BJ (cell line): Measurements from ENCODE around the gene C17orf67. TPM values are rescaled to one million over a fixed set of nuclear protein-coding genes. Genes with fewer than 3 reads are reported as not detected.

Experiments
- CTCF ChIA-PET: fragments of 350-600 bp; formaldehyde crosslinking; extraction: SDS; loops from one replicate; lab custom pipeline; 2021; ENCODE audit warnings: antibody characterized with exemption, inconsistent platforms; lab: Yijun Ruan, JAX
- POLR2A ChIA-PET: fragments of 300-600 bp; sonication (Branson Sonifier 250); formaldehyde crosslinking; extraction: SDS; loops from one replicate; lab custom pipeline; 2021; ENCODE audit warnings: antibody characterized with exemption; lab: Charles Lee
- DNase-seq: peaks from one replicate; pipeline ENCODE4 v3.0.0-alpha.2; 2011; ENCODE audit warnings: low read depth
- H3K27me3 ChIP-seq: 2 replicates; pipeline ENCODE4 v1.6.0; 2011; ENCODE audit warnings: low read length; ENCODE audit not compliant: control insufficient read depth, insufficient read depth
- H3K36me3 ChIP-seq: 2 replicates; pipeline ENCODE4 v1.5.1; 2011; ENCODE audit warnings: low read length; ENCODE audit not compliant: control insufficient read depth, insufficient read depth
- H3K4me3 ChIP-seq: 2 replicates; pipeline ENCODE4 v1.5.1; 2011; ENCODE audit warnings: low read depth, mild to moderate bottlenecking, control low read depth, low read length
- polyA plus RNA-seq: library from polyadenylated mRNA; depleted of rRNA; stranded (reverse); fragments of >200 nt; gene quantifications from 2 replicates; pipeline ENCODE4 v1.2.3, GENCODE V29; 2011
- TF ChIP-seq, protein P1 (sequence below): IDR thresholded peaks from 2 replicates; pipeline ENCODE4 v1.5.1; 2011; ENCODE audit warnings: low read depth, mild to moderate bottlenecking, control low read depth, inconsistent platforms, low read length, moderate library complexity; ENCODE audit not compliant: insufficient read depth

C17orf67 gene
- polyA plus RNA-seq, 1 experiment, result 0.50 TPM

GRCh38 chr17:56876766-56877179 is 43.1 kb upstream of the C17orf67 start:
- no peak for DNase-seq
- CTCF ChIA-PET, result interaction anchor here (1.1 kb wide), 1 partner anchor 10 kb away, joined by 3 read pairs; no protein-coding TSS in a partner anchor
- no peak overlapping the region for H3K4me3 ChIP-seq
- POLR2A ChIA-PET, result no interaction called here
- no peaks in the 10 kb centered on the region for H3K36me3 ChIP-seq
- TF ChIP-seq, protein P1, sequence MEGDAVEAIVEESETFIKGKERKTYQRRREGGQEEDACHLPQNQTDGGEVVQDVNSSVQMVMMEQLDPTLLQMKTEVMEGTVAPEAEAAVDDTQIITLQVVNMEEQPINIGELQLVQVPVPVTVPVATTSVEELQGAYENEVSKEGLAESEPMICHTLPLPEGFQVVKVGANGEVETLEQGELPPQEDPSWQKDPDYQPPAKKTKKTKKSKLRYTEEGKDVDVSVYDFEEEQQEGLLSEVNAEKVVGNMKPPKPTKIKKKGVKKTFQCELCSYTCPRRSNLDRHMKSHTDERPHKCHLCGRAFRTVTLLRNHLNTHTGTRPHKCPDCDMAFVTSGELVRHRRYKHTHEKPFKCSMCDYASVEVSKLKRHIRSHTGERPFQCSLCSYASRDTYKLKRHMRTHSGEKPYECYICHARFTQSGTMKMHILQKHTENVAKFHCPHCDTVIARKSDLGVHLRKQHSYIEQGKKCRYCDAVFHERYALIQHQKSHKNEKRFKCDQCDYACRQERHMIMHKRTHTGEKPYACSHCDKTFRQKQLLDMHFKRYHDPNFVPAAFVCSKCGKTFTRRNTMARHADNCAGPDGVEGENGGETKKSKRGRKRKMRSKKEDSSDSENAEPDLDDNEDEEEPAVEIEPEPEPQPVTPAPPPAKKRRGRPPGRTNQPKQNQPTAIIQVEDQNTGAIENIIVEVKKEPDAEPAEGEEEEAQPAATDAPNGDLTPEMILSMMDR, result no peak
- H3K27me3 ChIP-seq, result no peaks in the 10 kb centered on the region

DNA sequence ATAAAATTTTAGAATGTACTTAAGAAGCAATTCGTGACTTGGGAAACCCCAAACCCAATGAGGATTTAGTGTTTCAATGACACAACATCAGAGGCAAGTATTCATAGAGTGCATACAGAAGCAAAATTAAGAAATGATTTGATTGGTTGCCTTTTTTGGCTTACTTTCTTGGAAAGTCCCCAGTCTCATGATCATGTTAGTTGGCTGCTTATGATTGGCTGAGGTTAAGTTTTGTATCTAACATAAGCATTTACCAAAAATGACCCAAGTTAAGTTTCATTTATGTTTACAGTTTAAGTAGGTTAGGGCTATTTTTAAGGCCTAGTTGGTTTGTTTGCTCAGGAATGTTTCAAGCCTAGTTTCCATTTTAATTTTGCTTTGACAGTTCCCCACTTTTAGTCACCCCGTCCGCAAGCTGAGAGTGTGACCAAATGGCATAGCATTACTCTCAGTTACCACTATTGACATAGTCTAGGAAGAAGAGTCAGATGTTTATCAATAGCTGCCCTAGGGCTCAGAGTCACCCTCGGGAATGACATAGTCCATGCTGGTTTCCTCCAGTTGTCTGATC is 36.4 kb upstream of the C17orf67 start:
- no peak for DNase-seq
- ChIA-PET POLR2A (no interaction called here), CTCF (interaction anchor here (1.1 to 1.2 kb wide), 2 partner anchors 10 to 50 kb away, joined by 3 read pairs; no protein-coding TSS in a partner anchor)
- TF ChIP-seq, protein P1, result no peak
- H3K36me3 ChIP-seq, result no peaks in the 10 kb centered on the region
- H3K27me3 ChIP-seq, result no peaks in the 10 kb centered on the region
- no peak overlapping the region for H3K4me3 ChIP-seq

GRCh38 chr17:56868716-56869115 is 35.0 kb upstream of the C17orf67 start:
- no peak for DNase-seq
- POLR2A ChIA-PET, result no interaction called here
- CTCF ChIA-PET, result interaction anchor here (1.1 to 1.4 kb wide), 2 partner anchors 16 to 49 kb away, joined by 3 to 4 read pairs; no protein-coding TSS in a partner anchor
- no peaks in the 10 kb centered on the region for H3K36me3 ChIP-seq
- H3K27me3 ChIP-seq, result no peaks in the 10 kb centered on the region
- no peak overlapping the region for H3K4me3 ChIP-seq
- TF ChIP-seq, protein P1, result no peak

- peak; percentile 26 for DNase-seq
- H3K4me3 ChIP-seq, result no peak overlapping the region
- ChIA-PET POLR2A (no interaction called here), CTCF (interaction anchor here (1.0 to 1.4 kb wide), 2 partner anchors 17 to 50 kb away, joined by 3 to 4 read pairs; no protein-coding TSS in a partner anchor)
- no peaks in the 10 kb centered on the region for H3K36me3 ChIP-seq
- no peaks in the 10 kb centered on the region for H3K27me3 ChIP-seq
- TF ChIP-seq, protein P1, result no peak
Measured at GRCh38 chr17:56867948-56868376, 34.2 kb upstream of the C17orf67 start.

DNA sequence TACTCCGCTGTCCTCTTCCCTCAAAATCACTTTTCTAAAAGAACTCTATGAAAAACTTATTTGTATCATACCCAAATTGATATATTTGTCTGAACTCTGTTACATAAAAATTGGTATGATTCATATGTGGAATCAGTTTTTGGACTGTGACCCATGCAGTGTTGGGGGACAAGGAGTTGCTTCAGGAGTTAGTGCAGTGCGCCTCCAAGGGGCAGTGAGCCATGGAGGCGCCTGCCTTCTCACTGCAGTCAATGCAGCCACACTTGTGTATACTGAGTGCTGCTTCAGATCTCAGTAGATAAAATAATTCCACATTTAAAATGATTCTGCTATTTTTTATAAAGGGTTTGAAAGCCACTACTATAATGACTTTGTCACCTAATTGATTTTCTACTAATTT is 32.8 kb upstream of the C17orf67 start:
- DNase-seq, result no peak
- Histone ChIP-seq H3K27me3 (no peaks in the 10 kb centered on the region), H3K36me3 (no peaks in the 10 kb centered on the region), H3K4me3 (no peak overlapping the region)
- TF ChIP-seq, protein P1, result no peak
- POLR2A ChIA-PET, result no interaction called here
- CTCF ChIA-PET, result interaction anchor here (1.2 kb wide), 1 partner anchor 10 kb away, joined by 3 read pairs; no protein-coding TSS in a partner anchor
